MCF 10A (cell line): Measurements from ENCODE around the gene NFIB. TPM values are rescaled to one million over a fixed set of nuclear protein-coding genes. Genes with fewer than 3 reads are reported as not detected.

Experiments used
- BruUV-seq: library from RNA; stranded (reverse); fragments of 400-500 nt; replicated peaks from 2 replicates; lab custom pipeline; 2021; lab: Mats Ljungman, UMichigan
- CTCF ChIA-PET: fragments of 300-600 bp; sonication (Branson Sonifier 250); formaldehyde crosslinking; extraction: SDS; loops from one replicate; lab custom pipeline; 2021; ENCODE audit warnings: antibody characterized with exemption, inconsistent platforms; lab: Yijun Ruan, JAX
- POLR2A ChIA-PET: fragments of 300-600, 350-650 bp; sonication (Branson Sonifier 250); formaldehyde crosslinking; extraction: SDS; loops from one replicate; lab custom pipeline; 2020; ENCODE audit warnings: antibody characterized with exemption, inconsistent platforms; lab: Yijun Ruan, JAX
- DNase-seq: peaks from one replicate; pipeline ENCODE4 v3.0.0-alpha.2; 2018; ENCODE audit not compliant: unreplicated experiment
- H3K27ac Mint-ChIP-seq: one replicate; pipeline ENCODE4 v1.8.0; 2022; ENCODE audit warnings: mild to moderate bottlenecking, low read depth, mixed read lengths; ENCODE audit not compliant: unreplicated experiment
- H3K27me3 Mint-ChIP-seq: one replicate; pipeline ENCODE4 v1.8.0; 2022; ENCODE audit warnings: mixed read lengths; ENCODE audit not compliant: insufficient read depth, unreplicated experiment
- H3K36me3 Mint-ChIP-seq: one replicate; pipeline ENCODE4 v1.8.0; 2022; ENCODE audit warnings: mild to moderate bottlenecking, moderate library complexity, mixed read lengths; ENCODE audit not compliant: insufficient read depth, unreplicated experiment
- H3K4me1 Mint-ChIP-seq: one replicate; pipeline ENCODE4 v1.8.0; 2022; ENCODE audit warnings: mixed read lengths; ENCODE audit not compliant: insufficient read depth, unreplicated experiment
- H3K4me3 Mint-ChIP-seq: one replicate; pipeline ENCODE4 v1.8.0; 2022; ENCODE audit warnings: mild to moderate bottlenecking, moderate library complexity, mixed read lengths; ENCODE audit not compliant: unreplicated experiment
- H3K9me3 Mint-ChIP-seq: one replicate; pipeline ENCODE4 v1.8.0; 2022; ENCODE audit warnings: mixed read lengths; ENCODE audit not compliant: unreplicated experiment
- intact Hi-C: fragments of 100-400 bp; cut with micrococcal nuclease; formaldehyde crosslinking; loops from 2 replicates; pipeline ENCODE4 v1.14.1; 2022
- total RNA-seq: library from RNA; stranded (reverse); gene quantifications from 2 replicates; pipeline ENCODE4 v1.2.3, GENCODE V29; 2022
- TF ChIP-seq, protein P1 (sequence below): fragments of 200-600 bp; IDR thresholded peaks from one replicate; pipeline ENCODE4 v1.8.0; 2022; ENCODE audit warnings: antibody characterized with exemption, mild to moderate bottlenecking; ENCODE audit not compliant: unreplicated experiment

Gene NFIB
- total RNA-seq, 1 experiment from 2014 or later: 70.8 TPM

DNA sequence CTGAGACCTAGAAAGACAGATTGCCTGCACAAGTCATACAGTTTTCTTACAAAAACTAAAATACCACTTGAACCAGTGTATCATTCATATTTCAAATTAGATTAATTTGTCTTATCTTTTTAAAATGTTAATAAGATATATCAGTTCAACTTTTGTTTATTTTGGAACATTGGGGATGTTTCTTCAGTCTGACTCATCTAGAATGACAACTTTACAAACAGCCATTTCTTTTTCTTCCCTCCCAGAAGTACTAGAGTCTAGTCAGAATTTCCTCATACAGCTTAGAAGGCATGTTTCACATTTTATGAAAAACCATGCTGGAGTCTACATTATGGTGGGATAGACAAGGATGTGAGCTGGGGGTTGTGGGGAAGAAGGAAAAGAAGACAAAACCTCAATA is 262.5 kb downstream of the NFIB start:
- BruUV-seq: no TSS peak
- Mint-ChIP-seq H3K4me3 (no peak overlapping the region), H3K4me1 (peaks cover 6% of the 10 kb centered on the region), H3K9me3 (no peaks in the 10 kb centered on the region), H3K27me3 (no peaks in the 10 kb centered on the region), H3K27ac (no peak overlapping the region), H3K36me3 (no peaks in the 10 kb centered on the region)
- TF ChIP-seq, protein P1, sequence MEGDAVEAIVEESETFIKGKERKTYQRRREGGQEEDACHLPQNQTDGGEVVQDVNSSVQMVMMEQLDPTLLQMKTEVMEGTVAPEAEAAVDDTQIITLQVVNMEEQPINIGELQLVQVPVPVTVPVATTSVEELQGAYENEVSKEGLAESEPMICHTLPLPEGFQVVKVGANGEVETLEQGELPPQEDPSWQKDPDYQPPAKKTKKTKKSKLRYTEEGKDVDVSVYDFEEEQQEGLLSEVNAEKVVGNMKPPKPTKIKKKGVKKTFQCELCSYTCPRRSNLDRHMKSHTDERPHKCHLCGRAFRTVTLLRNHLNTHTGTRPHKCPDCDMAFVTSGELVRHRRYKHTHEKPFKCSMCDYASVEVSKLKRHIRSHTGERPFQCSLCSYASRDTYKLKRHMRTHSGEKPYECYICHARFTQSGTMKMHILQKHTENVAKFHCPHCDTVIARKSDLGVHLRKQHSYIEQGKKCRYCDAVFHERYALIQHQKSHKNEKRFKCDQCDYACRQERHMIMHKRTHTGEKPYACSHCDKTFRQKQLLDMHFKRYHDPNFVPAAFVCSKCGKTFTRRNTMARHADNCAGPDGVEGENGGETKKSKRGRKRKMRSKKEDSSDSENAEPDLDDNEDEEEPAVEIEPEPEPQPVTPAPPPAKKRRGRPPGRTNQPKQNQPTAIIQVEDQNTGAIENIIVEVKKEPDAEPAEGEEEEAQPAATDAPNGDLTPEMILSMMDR: no peak
- ChIA-PET POLR2A (interaction anchor here (0.9 to 1.0 kb wide), 3 partner anchors 8 to 142 kb away, joined by 3 to 5 read pairs (median 3); no protein-coding TSS in a partner anchor), CTCF (interaction anchor here (0.8 to 1.5 kb wide), 2 partner anchors 8 to 274 kb away, joined by 3 to 6 read pairs; no protein-coding TSS in a partner anchor)
- intact Hi-C loops: no loop called here
- DNase-seq: peak; percentile 35

GRCh38 chr9:14043483-14043882 is 270.5 kb downstream of the NFIB start:
- intact Hi-C loops: no loop called here
- H3K4me1 Mint-ChIP-seq: peaks cover 12% of the 10 kb centered on the region
- TF ChIP-seq, protein P1: no peak
- H3K27me3 Mint-ChIP-seq: no peaks in the 10 kb centered on the region
- no peak overlapping the region for H3K4me3 Mint-ChIP-seq
- DNase-seq: peak; percentile 36
- H3K36me3 Mint-ChIP-seq: no peaks in the 10 kb centered on the region
- ChIA-PET CTCF (interaction anchor here (0.6 to 1.3 kb wide), 4 partner anchors 9 to 355 kb away, joined by 3 to 6 read pairs (median 5); no protein-coding TSS in a partner anchor), POLR2A (interaction anchor here (0.6 to 1.7 kb wide), 7 partner anchors 8 to 558 kb away, joined by 3 to 8 read pairs (median 3); no protein-coding TSS in a partner anchor)
- H3K9me3 Mint-ChIP-seq: no peaks in the 10 kb centered on the region
- BruUV-seq: no TSS peak
- no peak overlapping the region for H3K27ac Mint-ChIP-seq

GRCh38 chr9:14037331-14037730 is 276.6 kb downstream of the NFIB start:
- no TSS peak for BruUV-seq
- intact Hi-C loops: no loop called here
- Mint-ChIP-seq H3K4me3 (no peak overlapping the region), H3K36me3 (no peaks in the 10 kb centered on the region), H3K4me1 (peaks cover 3% of the 10 kb centered on the region), H3K9me3 (no peaks in the 10 kb centered on the region), H3K27ac (no peak overlapping the region), H3K27me3 (no peaks in the 10 kb centered on the region)
- ChIA-PET POLR2A (no interaction called here), CTCF (no interaction called here)
- DNase-seq: no peak
- TF ChIP-seq, protein P1: no peak

GRCh38 chr9:14033067-14033466 is 280.9 kb downstream of the NFIB start:
- Mint-ChIP-seq H3K27me3 (no peaks in the 10 kb centered on the region), H3K4me3 (no peak overlapping the region), H3K36me3 (no peaks in the 10 kb centered on the region), H3K4me1 (peaks cover 4% of the 10 kb centered on the region), H3K27ac (no peak overlapping the region), H3K9me3 (no peaks in the 10 kb centered on the region)
- ChIA-PET POLR2A (interaction anchor here (1.1 kb wide), 1 partner anchor 132 kb away, joined by 3 read pairs; no protein-coding TSS in a partner anchor), CTCF (interaction anchor here (0.8 to 1.1 kb wide), 2 partner anchors 401 to 546 kb away, joined by 3 to 4 read pairs; no protein-coding TSS in a partner anchor)
- no peak for DNase-seq
- BruUV-seq: no TSS peak
- intact Hi-C loops: no loop called here
- TF ChIP-seq, protein P1: no peak
